Progenitor cell of endocrine pancreas (in vitro differentiated cells): ENCODE measurements around the gene GNS. TPM values are rescaled to one million over a fixed set of nuclear protein-coding genes. Genes with fewer than 3 reads are reported as not detected.

ENCODE experiments used
- DNase-seq: peaks from one replicate; pipeline ENCODE4 v3.0.0; 2021; ENCODE audit warnings: low spot score; ENCODE audit not compliant: unreplicated experiment
- H3K27ac Mint-ChIP-seq: 2 replicates; pipeline ENCODE4 v1.8.0; 2021; ENCODE audit warnings: mild to moderate bottlenecking, moderate library complexity, mixed read lengths
- H3K27me3 Mint-ChIP-seq: 2 replicates; pipeline ENCODE4 v1.8.0; 2021; ENCODE audit warnings: mixed read lengths
- H3K36me3 Mint-ChIP-seq: 2 replicates; pipeline ENCODE4 v1.8.0; 2022; ENCODE audit warnings: mixed read lengths; ENCODE audit not compliant: insufficient read depth
- H3K4me1 Mint-ChIP-seq: 2 replicates; pipeline ENCODE4 v1.8.0; 2021; ENCODE audit warnings: low read depth, mixed read lengths
- H3K4me3 Mint-ChIP-seq: 2 replicates; pipeline ENCODE4 v1.8.0; 2021; ENCODE audit warnings: low read depth, mild to moderate bottlenecking, moderate library complexity, mixed read lengths
- H3K9me3 Mint-ChIP-seq: 2 replicates; pipeline ENCODE4 v1.8.0; 2021; ENCODE audit warnings: low read depth, mixed read lengths
- total RNA-seq: library from RNA; stranded (reverse); gene quantifications from 2 replicates; pipeline ENCODE4 v1.2.1, GENCODE V29; 2021
- TF ChIP-seq, protein P1 (sequence below): fragments of 200-600 bp; sonication (generic); IDR thresholded peaks from one replicate; pipeline ENCODE4 v1.5.0; 2021; ENCODE audit warnings: antibody characterized with exemption, mild to moderate bottlenecking; ENCODE audit not compliant: unreplicated experiment

The GNS gene
- total RNA-seq, 1 donor from 2014 or later, result 78.8 TPM

DNA sequence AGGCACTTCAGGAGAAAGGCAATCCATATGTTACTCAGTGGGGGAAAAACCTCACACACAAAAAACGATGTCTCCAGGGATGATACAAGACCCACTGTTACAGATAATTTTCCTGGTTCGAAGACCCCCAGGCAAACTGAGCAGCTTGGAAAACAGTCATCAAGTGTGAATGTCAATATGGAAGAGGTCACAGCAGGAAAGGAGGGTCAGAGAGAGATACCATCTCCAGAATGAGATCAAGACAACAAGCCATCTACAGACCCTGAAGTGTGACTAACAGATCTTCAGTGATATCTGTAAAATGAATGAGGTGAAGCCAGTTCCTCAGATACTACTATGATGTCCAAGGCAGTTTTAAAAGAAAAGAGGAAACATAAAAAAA is 28.6 kb downstream of the GNS start:
- Mint-ChIP-seq H3K9me3 (no peaks in the 10 kb centered on the region), H3K27me3 (no peaks in the 10 kb centered on the region), H3K4me3 (no peak overlapping the region), H3K36me3 (peaks cover 19% of the 10 kb centered on the region), H3K27ac (peak overlapping the region; percentile 36), H3K4me1 (peaks cover 6% of the 10 kb centered on the region)
- TF ChIP-seq, protein P1, sequence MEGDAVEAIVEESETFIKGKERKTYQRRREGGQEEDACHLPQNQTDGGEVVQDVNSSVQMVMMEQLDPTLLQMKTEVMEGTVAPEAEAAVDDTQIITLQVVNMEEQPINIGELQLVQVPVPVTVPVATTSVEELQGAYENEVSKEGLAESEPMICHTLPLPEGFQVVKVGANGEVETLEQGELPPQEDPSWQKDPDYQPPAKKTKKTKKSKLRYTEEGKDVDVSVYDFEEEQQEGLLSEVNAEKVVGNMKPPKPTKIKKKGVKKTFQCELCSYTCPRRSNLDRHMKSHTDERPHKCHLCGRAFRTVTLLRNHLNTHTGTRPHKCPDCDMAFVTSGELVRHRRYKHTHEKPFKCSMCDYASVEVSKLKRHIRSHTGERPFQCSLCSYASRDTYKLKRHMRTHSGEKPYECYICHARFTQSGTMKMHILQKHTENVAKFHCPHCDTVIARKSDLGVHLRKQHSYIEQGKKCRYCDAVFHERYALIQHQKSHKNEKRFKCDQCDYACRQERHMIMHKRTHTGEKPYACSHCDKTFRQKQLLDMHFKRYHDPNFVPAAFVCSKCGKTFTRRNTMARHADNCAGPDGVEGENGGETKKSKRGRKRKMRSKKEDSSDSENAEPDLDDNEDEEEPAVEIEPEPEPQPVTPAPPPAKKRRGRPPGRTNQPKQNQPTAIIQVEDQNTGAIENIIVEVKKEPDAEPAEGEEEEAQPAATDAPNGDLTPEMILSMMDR, result no peak
- DNase-seq, result no peak

DNA sequence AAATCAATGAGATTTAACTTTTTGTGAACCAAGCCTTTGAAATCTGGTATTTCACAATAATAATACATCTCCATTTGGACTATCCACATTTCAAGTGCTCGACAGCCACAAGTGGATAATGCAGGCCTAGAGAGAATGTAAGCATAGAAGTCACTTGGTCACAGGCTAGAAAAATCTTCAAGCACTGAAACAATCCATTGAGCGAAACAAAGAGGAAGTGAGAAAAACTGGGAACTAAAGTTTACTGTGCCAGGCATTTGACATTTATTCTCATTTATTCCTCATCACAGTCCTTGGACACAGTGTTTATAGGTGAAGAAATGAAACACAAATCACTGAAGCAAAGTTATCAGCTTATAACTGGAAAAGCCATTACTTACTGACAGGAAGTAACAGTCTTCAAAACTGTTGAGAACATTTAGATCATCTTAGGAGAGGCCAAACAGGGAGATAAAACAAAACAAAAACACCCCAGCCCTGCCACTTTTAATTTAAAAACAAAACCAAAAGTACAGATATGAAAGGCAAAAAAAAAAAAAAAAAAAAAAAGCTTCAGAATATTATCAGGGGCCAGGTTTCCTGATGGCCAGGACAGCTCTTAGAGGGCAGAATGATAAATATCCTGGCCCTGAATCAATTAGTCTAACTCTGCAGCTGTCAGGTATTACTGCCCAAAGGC is 29.2 kb downstream of the GNS start:
- peaks cover 21% of the 10 kb centered on the region for H3K36me3 Mint-ChIP-seq
- peak overlapping the region; percentile 36 for H3K27ac Mint-ChIP-seq

DNA sequence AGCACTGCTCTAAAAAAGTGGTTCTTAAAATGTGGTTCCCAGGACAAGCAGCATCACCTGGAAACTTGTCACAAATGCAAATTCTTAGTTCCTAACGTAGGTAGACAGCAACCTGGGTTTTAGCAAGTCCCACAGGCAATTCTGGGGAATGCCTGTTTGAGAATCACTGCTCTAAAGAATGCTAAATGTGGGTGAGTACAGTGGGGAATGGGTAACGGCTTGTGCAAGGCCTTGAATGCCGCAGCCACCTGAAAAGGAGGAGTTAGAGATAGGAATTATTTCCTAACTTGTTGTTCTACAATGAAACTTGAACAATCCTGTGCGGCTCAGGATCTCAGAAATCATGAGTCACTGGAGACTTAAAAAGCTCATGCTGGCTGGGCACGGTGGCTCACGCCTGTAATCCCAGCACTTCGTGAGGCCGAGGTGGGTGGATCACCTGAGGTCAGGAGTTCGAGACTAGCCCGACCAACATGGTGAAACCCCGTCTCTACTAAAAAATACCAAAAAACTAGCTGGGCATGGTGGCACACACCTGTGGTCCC is 34.9 kb downstream of the GNS start:
- DNase-seq, result no peak
- Mint-ChIP-seq H3K27me3 (no peaks in the 10 kb centered on the region), H3K36me3 (peaks cover 25% of the 10 kb centered on the region), H3K9me3 (no peaks in the 10 kb centered on the region), H3K4me3 (no peak overlapping the region), H3K4me1 (no peaks in the 10 kb centered on the region), H3K27ac (no peak overlapping the region)
- TF ChIP-seq, protein P1, result no peak

More for the DNA sequence above, 29.2 kb downstream of the GNS start:
- no peaks in the 10 kb centered on the region for H3K9me3 Mint-ChIP-seq
- DNase-seq, result no peak
- TF ChIP-seq, protein P1, result no peak
- no peak overlapping the region for H3K4me3 Mint-ChIP-seq
- no peaks in the 10 kb centered on the region for H3K27me3 Mint-ChIP-seq
- H3K4me1 Mint-ChIP-seq, result peaks cover 6% of the 10 kb centered on the region

DNA sequence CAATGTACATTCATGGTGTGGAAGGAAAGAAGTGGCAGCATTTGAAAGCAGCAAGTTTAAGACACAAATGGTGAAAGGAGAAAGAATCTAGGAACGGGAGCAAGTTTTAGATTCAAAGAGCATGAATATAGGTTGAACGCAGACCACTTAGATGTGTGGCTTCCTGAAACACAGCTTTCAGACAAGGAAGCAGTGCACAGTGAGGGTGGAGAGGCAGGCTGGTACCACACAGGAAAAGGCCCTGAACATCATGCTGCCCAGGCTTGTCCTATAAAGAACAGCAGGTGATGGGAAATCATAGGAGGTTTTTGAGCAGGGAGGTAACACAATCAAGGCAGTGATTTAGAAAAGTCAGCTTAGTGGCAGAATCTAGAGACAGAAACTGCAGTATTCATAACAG is 35.6 kb downstream of the GNS start:
- H3K27me3 Mint-ChIP-seq, result no peaks in the 10 kb centered on the region
- no peak overlapping the region for H3K27ac Mint-ChIP-seq

DNA sequence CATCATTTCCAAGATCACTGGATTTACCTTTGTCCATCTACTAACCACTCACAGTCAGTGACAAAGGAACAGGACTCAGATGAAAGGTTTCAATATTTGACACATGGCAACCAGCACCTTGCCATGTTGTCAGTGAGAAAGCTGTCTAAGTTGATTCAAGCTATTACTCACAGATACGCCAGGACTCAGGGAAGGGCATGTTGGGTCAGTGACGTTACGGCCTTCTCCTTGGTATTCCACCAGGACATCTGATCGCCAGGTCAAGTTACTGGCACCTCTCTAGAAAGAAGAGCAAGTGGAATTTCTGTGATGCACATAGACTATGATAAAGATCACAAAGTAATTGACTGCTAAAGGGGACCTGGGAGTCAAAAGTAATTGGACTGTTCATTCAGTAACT is 36.4 kb downstream of the GNS start:
- DNase-seq, result no peak
- Mint-ChIP-seq H3K27ac (no peak overlapping the region), H3K4me1 (no peaks in the 10 kb centered on the region), H3K4me3 (no peak overlapping the region), H3K27me3 (no peaks in the 10 kb centered on the region), H3K36me3 (peaks cover 19% of the 10 kb centered on the region), H3K9me3 (no peaks in the 10 kb centered on the region)
- TF ChIP-seq, protein P1, result no peak

More for the DNA sequence above, 35.6 kb downstream of the GNS start:
- no peak for DNase-seq
- Mint-ChIP-seq H3K4me3 (no peak overlapping the region), H3K9me3 (no peaks in the 10 kb centered on the region), H3K4me1 (no peaks in the 10 kb centered on the region), H3K36me3 (peaks cover 23% of the 10 kb centered on the region)
- TF ChIP-seq, protein P1, result no peak
